CD4-positive, alpha-beta T cell treated with Interleukin-6 for 4 hours (primary cell): ENCODE data around the gene MYBPC2.

Source experiments
- DNase-seq: peaks from one replicate; pipeline ENCODE4 v3.0.0-alpha.2; 2020; ENCODE audit warnings: mixed read lengths

Gene MYBPC2

DNA sequence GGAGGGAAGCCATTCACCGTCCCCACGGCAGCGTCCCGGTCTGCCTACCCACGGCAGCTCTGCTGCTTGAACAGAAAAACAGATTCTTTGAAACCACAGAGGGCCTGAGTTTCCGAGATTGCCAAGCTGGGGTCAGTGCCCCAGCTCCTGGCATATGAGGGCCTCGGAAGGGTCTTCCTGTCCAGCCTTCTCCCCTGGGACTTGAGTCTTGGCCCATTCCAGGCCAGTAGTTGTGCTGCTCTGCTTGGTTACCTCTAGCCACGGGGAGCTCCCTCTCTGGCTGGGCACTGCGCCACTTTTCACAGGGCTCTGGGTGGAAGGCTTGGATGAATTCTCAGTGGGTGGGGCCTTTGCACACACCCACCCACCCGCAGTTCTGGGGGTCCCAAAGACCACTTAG lies 22.6 kb upstream of the MYBPC2 start:
- DNase-seq = no peak

DNA sequence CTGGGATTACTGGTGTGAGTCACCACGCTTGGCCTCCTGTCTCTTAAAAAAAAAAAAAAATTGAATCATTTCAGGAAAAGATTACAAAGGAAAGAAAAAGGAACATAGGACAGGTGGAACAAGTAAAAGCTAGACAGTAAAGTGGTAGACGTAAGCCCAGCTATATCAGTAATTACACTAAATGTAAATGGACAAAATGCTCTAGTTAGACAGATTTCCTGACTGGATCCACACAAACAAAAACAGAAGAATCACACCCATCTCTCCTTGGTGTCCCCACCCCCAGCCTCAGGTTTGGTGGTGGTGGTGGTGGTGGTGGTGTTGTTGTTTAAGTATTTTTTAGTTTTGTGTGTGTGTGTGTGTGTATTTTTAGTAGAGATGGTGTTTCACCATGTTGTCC lies 20.3 kb upstream of the MYBPC2 start:
- no peak for DNase-seq

DNA sequence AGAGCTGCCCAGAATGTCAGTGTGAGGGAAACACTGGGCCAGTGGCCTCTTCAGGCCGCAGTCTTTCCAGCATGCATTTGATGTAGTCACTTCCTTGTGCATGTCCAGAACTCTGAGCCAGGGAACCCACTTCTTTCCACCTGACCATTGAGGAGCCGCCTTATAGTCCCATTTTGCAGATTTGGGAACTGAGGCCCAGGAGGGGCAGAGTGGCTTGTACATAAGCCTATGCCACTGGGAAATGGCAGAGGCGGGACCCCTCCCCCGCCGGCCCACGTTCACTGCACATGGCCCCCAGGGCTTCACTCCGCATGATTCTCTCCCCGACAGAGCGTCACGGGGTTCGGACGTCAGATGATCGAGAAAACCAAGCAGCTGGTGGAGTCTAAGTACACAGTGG lies 19.6 kb upstream of the MYBPC2 start:
- no peak for DNase-seq

DNA sequence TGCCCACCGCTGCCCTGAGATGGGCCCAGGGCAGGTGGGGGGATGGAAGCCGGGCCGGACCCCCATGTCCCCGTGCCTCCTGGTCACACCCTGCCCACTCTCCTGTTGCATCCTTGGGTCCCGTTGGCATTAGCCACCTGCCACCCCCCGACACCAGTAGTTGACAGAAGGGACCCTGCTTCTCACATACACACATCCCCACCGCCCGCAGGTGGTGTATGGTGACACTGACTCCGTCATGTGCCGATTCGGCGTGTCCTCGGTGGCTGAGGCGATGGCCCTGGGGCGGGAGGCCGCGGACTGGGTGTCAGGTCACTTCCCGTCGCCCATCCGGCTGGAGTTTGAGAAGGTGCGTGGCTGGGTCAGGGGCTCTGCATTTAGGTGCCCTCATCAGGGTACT lies 19.2 kb upstream of the MYBPC2 start:
- no peak for DNase-seq

DNA sequence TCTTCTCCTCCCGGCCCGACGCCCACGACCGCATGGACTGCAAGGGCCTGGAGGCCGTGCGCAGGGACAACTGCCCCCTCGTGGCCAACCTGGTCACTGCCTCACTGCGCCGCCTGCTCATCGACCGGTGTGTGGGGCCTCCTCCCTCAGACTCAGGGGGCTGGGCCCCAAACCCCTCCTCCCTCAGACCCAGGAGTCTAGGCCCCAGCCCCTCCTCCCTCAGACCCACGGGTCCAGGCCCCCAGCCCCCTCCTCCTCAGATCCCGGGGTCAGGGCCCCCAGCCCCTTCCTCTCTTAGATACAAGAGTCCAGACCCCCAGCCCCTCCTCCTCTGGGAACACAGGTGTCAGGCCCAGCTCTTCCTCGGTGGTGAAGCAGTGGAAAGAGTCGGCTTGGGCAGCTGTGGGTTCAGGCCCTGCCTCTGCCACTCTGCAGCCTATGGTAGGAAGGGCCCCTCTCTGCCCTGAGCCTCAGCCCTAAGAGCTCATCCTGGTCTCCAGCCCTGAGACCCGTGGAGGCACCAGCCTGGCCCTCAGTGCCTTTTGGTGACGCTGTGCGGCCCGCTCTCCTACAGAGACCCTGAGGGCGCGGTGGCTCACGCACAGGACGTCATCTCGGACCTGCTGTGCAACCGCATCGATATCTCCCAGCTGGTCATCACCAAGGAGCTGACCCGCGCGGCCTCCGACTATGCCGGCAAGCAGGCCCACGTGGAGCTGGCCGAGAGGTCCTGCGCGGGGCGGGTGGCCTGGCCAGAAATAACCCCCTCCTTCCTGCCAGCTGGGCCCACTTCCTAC lies 17.6 kb upstream of the MYBPC2 start:
- DNase-seq = peak; percentile 79

DNA sequence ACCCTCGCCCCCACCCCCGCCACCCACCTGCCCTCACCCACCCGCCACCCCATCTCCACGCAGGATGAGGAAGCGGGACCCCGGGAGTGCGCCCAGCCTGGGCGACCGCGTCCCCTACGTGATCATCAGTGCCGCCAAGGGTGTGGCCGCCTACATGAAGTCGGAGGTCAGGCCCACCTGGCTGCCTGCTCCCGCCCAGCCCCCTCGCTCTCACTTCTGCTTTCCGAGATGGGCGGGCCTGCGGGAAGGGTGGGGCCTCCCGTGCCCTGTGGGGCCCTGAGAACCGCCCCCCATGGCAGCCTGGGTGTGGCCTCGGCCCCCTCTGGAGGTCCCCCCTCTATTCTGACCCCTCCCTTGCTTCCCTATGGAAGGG lies 17.0 kb upstream of the MYBPC2 start:
- DNase-seq = no peak

DNA sequence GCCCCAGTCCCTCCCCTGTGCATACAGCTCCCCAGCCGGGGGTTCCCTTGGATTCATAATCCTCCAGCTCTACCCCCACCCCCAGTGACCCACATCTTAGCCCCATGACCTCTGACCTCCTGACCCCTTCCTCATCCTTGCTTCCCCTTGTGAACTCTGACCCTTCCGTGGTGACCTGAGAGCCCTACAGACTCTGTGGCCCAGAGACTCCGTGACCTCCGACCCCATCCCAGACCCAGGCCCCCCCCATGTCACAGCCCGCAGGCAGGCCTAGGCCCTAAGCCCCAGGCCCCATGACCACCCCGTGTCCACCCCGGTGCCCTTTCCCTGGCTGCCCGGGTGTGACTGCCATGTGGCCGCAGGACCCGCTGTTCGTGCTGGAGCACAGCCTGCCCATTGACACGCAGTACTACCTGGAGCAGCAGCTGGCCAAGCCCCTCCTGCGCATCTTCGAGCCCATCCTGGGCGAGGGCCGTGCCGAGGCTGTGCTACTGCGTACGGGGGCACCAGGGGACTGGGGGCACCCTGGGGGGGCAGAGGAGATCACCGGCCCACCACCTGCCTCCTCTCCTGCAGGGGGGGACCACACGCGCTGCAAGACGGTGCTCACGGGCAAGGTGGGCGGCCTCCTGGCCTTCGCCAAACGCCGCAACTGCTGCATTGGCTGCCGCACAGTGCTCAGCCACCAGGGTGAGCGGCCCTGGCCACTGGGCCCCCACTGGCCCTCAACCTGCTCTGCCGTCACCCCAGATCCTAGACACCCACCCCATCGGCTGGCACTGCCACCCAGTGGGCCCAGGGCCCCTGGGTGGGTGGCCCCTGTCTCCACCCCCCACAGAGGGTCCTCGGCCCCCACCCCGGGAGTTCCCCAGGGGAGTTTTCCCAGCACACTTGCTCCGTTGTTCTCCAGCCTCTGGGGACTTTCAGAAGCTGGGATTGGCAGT lies 16.4 kb upstream of the MYBPC2 start:
- DNase-seq = no peak

DNA sequence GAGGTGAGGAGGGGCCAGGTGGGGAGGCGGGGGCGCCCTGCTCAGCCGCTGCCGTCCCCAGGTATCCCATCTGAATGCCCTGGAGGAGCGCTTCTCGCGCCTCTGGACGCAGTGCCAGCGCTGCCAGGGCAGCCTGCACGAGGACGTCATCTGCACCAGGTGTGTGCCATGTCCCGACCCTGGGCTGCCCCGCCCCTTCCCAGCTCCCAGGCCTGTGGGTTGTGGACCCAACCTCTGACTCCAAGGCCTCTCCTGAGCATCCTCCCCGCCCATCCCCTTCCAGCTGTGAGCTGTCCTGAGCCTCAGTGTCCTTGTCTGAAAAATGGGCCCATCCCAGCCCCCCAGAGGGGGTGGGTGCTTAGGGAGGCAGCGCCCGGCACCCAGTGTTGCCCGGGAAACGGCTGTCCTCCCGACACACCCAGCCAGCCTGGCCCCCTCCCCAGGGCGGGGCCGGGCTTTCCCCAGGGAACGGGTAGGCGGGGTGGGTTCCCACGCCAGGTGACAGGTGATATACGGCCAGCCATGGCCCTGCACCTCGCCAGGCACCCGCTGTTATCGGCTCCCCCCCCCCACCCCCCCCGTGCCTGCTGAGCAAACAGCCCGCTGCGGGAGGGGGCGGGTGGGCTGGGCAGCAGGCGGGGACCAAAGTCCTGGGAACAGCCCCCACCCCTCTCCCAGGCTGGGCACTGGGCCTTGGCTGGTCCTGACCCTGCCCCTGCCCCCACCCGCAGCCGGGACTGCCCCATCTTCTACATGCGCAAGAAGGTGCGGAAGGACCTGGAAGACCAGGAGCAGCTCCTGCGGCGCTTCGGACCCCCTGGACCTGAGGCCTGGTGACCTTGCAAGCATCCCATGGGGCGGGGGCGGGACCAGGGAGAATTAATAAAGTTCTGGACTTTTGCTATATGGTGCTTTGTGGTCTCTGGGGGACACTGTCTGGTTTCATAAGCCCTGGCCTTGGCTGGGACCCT lies 15.3 kb upstream of the MYBPC2 start:
- no peak for DNase-seq

DNA sequence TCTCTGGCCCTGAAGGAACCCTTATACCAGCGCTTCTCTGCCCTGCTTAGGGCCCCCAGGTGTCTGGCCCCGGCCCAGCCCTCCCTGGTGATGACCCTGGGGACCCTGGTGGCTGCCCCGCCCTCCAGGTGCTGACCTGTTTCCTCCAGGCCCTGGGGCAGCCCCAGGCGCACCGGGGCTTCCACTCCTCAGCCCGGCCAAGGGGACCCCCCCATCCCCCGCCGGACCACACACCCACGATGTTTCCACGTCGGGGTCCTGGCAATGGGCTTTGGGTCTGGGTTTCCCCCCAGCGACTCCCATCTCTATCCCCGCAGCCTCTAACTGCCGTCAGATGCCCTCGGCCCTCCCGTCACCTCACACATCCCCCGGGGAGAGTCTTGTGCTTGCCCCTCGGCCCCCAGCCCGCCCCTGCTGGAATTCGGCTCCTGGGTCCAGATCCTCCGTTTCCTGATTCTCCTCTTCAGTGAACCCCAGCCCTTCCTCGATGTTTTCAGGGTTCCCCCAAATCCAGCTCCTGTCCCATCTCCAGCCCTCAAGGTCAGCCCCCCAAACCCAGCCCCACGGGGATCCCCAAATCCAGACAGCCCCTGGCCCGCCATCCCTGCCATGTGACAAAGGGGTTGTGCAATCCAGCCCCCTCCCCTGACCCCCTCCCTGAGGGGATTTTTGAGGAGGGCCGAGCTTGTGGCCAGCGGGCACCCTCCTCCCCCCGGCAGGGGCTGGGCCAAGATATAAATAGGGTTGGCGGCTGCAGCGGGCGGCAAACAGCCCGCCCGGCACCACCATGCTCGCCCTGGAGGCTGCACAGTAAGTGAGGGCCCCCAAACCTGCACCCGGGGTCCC lies 14.3 kb upstream of the MYBPC2 start, which contains the start of gene SPIB:
SPIB (plus strand) TSS at position 763 of the 846 bp plus-strand sequence; CDS start at position 788, 25 bp downstream.
- no peak for DNase-seq

DNA sequence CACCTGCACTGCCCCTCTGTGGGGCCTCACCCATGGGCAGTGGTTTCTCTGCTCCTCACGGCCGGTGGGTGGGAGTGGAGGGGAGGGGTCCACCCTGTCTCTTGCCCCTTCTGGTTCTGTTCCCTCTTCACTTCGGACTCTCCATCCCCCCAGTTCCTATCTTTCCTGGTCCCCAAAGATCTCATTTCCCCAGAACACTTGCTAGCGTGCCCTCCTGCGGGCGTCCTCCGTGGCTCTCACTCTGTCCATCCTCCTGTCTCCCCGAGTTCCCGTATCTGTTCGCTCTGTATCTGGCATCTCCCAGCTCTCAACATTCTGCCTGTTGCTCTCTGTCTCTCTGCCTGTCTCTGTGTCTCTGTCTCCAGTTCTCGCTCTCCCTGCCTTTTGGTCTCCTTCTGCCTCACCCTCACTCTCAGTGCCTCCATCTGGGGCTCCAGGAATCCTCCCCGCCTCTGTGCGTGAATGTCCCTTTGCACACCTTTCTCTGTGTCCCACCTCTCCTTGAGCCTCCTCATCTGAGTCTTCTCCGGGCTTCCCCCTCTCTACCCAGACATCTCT lies 13.6 kb upstream of the MYBPC2 start:
- no peak for DNase-seq

DNA sequence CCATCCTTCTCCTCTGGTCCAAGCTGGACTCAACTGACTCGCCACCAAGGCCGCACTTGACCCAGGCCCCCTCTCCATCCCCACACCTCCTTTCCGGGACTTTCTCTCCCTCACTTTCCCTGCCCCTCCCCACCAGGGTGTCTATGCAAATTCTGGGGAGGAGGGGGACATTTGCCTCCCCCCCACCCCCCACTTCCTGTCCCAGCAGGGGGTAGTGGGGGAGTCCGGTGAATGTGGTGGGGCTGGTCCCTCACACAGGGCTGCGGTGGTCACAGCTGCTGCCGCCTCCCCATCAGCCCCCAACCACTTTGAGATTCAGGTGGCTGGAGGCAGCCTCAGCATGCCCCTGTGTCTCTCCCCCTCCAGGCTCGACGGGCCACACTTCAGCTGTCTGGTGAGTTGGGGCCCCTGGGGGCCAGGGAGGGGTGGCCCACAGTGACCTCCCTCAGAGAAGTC lies 13.1 kb upstream of the MYBPC2 start:
- no peak for DNase-seq

DNA sequence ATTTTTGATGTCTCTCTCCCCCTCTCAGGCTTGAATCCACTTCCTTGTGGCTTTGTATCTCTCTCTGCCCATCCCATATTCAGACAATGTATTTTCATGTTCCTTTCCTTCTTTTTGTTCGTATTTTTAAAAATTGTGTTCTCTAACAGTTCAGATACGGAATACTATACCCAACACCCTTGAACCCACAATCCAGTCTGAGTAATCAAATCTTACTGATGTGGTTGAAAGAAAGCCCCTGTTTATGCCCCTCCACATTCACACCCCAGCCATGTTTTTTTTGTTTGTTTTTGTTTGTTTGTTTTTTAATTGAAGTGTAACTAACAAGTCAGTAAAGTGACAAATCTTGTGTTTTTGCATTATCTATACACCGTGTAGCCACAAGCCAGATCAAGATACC lies 12.6 kb upstream of the MYBPC2 start:
- no peak for DNase-seq

DNA sequence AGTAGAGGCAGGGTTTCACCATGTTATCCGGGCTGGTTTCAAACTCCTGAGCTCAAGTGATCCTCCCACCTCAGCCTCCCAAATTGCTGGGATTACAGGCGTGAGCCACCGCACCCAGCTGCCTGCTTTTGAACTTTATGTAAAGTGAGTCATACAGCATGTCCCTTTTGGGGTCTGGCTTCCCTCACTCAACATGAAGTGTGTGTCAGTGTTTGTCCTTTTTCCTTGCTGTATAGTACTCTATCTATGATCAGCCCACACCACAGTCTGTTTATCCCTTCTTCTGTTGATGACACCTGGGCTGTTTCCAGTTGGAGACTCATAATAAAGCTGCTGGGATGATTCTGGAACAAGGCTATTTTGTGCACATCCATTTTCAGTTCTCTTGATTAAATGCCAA lies 11.9 kb upstream of the MYBPC2 start:
- no peak for DNase-seq

DNA sequence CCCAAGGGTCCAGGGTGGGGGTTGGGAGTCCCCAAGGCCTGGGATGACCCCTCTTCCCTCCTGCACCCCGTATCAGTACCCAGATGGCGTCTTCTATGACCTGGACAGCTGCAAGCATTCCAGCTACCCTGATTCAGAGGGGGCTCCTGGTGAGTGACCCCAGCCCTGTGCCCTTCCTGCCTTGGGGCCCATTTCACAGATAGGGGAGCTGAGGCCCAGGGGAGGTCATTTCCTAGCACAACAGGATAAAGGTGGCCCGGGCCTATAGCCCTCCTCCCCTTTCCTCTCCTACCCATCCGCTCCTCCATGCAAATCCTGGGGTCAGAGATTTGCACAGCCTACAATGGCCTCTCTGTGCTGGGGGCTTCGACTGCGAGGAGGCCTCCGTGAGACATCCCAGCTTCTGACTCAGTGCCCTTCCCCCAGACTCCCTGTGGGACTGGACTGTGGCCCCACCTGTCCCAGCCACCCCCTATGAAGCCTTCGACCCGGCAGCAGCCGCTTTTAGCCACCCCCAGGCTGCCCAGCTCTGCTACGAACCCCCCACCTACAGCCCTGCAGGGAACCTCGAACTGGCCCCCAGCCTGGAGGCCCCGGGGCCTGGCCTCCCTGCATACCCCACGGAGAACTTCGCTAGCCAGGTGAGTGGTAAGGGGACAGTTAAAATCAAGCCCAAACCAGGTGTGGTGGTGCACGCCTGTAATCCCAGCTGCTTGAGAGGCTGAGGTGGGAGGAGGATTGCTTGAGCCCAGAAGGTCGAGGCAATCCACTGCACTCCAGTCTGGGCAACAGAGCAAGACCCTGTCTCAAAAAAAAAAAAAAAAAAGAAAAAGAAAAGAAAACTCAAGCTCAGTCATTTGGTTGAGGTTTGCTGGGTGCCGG lies 10.1 kb upstream of the MYBPC2 start:
- DNase-seq = no peak

DNA sequence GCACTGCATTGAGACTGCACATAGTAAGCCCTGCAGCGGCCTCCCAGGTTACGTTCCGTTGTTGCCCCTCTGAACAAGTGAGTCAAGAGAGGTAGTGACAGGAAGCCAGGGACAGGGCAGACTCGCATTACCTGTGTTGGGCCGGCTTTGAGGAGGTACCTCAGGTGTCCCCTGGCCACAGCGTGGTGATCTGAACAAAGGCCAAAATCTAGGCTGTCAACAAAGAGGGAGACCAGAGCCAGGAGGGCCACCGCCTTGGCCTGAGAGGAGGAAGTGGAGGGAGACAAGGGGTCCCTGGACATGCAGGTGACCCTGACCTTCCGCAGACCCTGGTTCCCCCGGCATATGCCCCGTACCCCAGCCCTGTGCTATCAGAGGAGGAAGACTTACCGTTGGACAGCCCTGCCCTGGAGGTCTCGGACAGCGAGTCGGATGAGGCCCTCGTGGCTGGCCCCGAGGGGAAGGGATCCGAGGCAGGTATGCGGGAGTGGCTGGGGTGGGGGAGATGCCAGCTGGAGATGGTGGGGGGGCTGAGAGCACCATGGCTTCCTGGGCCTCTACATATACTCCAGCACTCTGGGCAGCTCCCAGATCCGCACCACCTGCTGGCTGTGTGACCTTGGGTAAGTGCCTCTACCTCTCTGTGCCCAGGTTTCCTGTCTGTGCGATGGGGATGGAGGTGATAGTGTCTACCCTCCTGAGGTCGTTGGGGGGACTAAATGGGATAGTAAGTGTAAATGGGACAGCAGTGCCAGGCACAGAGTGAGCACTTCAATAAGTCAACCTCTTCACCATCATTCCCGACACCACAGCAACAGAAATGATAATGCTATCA lies 9.2 kb upstream of the MYBPC2 start:
- no peak for DNase-seq

DNA sequence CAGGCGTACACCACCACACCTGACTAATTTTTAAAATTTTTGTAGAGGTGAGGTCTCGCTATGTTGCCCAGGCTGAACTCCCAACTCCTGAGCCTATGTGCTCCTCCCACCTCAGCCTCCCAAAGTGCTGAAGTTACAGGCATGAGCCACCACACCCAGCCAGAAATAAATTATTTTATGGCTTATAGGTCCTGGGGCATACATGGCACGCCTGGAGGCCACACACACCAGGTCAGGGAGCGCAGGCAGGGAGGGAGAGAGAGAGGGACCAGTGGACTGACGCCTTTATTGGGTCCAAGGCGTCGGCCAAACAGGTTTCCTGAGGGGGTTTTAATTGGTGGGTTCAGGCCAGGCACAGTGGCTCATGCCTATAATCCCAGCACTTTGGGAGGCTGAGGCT lies 7.1 kb upstream of the MYBPC2 start:
- DNase-seq = no peak

DNA sequence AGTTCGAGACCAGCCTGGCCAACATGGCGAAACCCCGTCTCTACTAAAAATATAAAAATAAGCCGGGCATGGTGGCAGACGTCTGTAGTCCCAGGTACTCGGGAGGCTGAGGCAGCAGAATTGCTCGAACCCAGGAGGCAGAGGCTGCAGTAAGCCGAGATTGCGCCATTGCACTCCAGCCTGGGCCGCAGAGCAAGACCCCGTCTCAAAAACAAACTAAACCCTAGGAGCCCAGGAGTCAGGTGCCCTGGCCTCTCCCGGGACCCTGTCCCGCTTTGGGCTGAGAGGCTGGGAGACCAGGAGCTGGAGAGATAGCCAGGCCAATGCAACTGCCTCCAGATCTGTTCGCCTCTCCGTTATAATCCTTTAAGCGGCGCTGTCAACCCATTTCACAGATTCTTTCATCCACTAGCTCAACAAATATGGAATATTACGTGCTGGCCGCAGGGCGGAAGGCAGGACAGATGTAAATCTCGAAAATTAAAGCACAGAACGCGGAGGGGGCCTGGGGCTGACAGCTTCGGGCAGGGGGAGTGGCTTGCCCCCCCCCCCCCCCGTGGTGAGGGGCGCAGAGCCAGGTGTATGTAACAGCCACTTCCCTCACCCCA lies 5.3 kb upstream of the MYBPC2 start:
- no peak for DNase-seq

DNA sequence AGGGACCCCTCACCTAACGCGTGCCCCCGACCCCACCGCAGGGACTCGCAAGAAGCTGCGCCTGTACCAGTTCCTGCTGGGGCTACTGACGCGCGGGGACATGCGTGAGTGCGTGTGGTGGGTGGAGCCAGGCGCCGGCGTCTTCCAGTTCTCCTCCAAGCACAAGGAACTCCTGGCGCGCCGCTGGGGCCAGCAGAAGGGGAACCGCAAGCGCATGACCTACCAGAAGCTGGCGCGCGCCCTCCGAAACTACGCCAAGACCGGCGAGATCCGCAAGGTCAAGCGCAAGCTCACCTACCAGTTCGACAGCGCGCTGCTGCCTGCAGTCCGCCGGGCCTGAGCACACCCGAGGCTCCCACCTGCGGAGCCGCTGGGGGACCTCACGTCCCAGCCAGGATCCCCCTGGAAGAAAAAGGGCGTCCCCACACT lies 4.7 kb upstream of the MYBPC2 start:
- DNase-seq = peak; percentile 66
